GM23338 (cell line): Measurements from ENCODE around the gene PLA1A.

Experiments used
- EZH2 ChIP-seq: fragments of 200-600 bp; sonication (generic); IDR thresholded peaks from one replicate; pipeline ENCODE4 v1.8.0; 2017; ENCODE audit warnings: antibody characterized with exemption, mild to moderate bottlenecking, low read depth; ENCODE audit not compliant: unreplicated experiment
- POLR2AphosphoS5 ChIP-seq: IDR thresholded peaks from 2 replicates; pipeline ENCODE4 v1.6.1; 2016; ENCODE audit warnings: antibody characterized with exemption, low read depth
- ZNF331 ChIP-seq: fragments of 250-450 bp; sonication (Bioruptor Pico); IDR thresholded peaks from 2 replicates; pipeline ENCODE4 v1.5.0; 2020; ENCODE audit warnings: low read depth, mild to moderate bottlenecking, moderate library complexity
- TF ChIP-seq, protein P1 (sequence below), 2 experiments: fragments of 200-600 bp in 1 of 2; sonication (generic) in 1 of 2; conservative IDR thresholded peaks; 2 replicates each; pipeline versions ENCODE4 v1.5.1 to v1.6.1; 2016 to 2017; ENCODE audit warnings: antibody characterized with exemption in 2 of 2, low read depth in 2 of 2, mild to moderate bottlenecking in 2 of 2, moderate library complexity in 1 of 2

DNA sequence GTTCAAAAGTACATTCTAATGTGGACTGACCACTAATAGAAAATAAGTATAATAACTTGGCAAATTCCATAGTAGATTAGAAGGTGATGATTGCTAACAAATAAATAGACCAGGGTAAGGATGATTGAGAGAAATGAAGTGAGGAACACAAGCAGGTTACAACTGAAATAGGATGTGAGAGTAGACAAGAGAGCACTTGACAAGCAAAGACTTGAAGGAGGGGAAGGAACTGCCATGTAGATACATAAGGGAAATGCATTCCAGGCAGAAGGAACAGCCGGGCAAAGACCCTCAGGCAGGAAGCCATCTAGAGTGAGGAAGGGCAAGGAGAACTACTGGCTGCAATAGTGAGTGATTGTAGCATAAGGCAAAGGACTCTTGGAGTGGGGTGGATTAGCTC is 5.0 kb downstream of the PLA1A start:
- no peak for TF ChIP-seq ZNF331
- TF ChIP-seq, protein P1, sequence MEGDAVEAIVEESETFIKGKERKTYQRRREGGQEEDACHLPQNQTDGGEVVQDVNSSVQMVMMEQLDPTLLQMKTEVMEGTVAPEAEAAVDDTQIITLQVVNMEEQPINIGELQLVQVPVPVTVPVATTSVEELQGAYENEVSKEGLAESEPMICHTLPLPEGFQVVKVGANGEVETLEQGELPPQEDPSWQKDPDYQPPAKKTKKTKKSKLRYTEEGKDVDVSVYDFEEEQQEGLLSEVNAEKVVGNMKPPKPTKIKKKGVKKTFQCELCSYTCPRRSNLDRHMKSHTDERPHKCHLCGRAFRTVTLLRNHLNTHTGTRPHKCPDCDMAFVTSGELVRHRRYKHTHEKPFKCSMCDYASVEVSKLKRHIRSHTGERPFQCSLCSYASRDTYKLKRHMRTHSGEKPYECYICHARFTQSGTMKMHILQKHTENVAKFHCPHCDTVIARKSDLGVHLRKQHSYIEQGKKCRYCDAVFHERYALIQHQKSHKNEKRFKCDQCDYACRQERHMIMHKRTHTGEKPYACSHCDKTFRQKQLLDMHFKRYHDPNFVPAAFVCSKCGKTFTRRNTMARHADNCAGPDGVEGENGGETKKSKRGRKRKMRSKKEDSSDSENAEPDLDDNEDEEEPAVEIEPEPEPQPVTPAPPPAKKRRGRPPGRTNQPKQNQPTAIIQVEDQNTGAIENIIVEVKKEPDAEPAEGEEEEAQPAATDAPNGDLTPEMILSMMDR (conservative IDR thresholded peaks at IDR 0.05; ENCODE audit: low read depth in 2 of 2), result no peak
- no peak for TF ChIP-seq EZH2
- TF ChIP-seq POLR2AphosphoS5, result no peak
